Measurements from ENCODE around the gene ANKRD22. TPM values are rescaled to one million over a fixed set of nuclear protein-coding genes. Genes with fewer than 3 reads are reported as not detected.
"Not testable (repeated sequence)": the region's sequence is repeated elsewhere in the genome, so short reads cannot be mapped to it uniquely, and the experiment has no call there.

The ANKRD22 gene
- total and polyA plus RNA-seq, 2 experiments from 2014 or later: not detected

GRCh38 chr10:88888810-88889445, 37.3 kb upstream of the ANKRD22 start:
- Histone ChIP-seq H3K27ac (no peak overlapping the region), H3K9me3 (ENCODE audit: low read depth) (no peaks in the 10 kb centered on the region), H3K4me3 (no peak overlapping the region), H3K4me1 (ENCODE audit: low read depth) (no peaks in the 10 kb centered on the region), H3K27me3 (no peaks in the 10 kb centered on the region), H3K36me3 (no peaks in the 10 kb centered on the region)
- TF ChIP-seq CTCF (IDR thresholded peaks at IDR 0.05; ENCODE audit: low read depth, low read length): no peak
- DNase-seq (ENCODE audit: low read depth in 1 of 2, low spot score in 1 of 2): no peak

GRCh38 chr10:88886557-88886956, 34.9 kb upstream of the ANKRD22 start:
- no peak for DNase-seq (ENCODE audit: low read depth in 1 of 2, low spot score in 1 of 2)
- Histone ChIP-seq H3K36me3 (no peaks in the 10 kb centered on the region), H3K4me1 (ENCODE audit: low read depth) (no peaks in the 10 kb centered on the region), H3K9me3 (ENCODE audit: low read depth) (no peaks in the 10 kb centered on the region), H3K27me3 (peaks cover 4% of the 10 kb centered on the region), H3K4me3 (no peak overlapping the region), H3K27ac (no peak overlapping the region)
- TF ChIP-seq CTCF (IDR thresholded peaks at IDR 0.05; ENCODE audit: low read depth, low read length): no peak

GRCh38 chr10:88883448-88883809, 31.8 kb upstream of the ANKRD22 start:
- Histone ChIP-seq H3K9me3 (ENCODE audit: low read depth) (no peaks in the 10 kb centered on the region), H3K4me3 (no peak overlapping the region), H3K4me1 (ENCODE audit: low read depth) (peaks cover 6% of the 10 kb centered on the region), H3K27me3 (peaks cover 14% of the 10 kb centered on the region), H3K36me3 (no peaks in the 10 kb centered on the region), H3K27ac (no peak overlapping the region)
- DNase-seq (ENCODE audit: low read depth in 1 of 2, low spot score in 1 of 2): no peak
- TF ChIP-seq CTCF (IDR thresholded peaks at IDR 0.05; ENCODE audit: low read depth, low read length): no peak

GRCh38 chr10:88882646-88883447, 31.2 kb upstream of the ANKRD22 start:
- not testable (repeated sequence) for H3K36me3 ChIP-seq; H3K9me3 ChIP-seq (ENCODE audit: low read depth); H3K27ac ChIP-seq; H3K4me3 ChIP-seq; H3K4me1 ChIP-seq (ENCODE audit: low read depth)
- H3K27me3 ChIP-seq: peaks cover 20% of the 10 kb centered on the region
- peak in 1 of 2 donors; percentile 64 for DNase-seq (ENCODE audit: low read depth in 1 of 2, low spot score in 1 of 2)

- DNase-seq (ENCODE audit: low read depth in 1 of 2, low spot score in 1 of 2): peak in 1 of 2 donors; percentile 23
- peaks cover 6% of the 10 kb centered on the region for H3K4me1 ChIP-seq (ENCODE audit: low read depth)
- H3K9me3 ChIP-seq (ENCODE audit: low read depth): no peaks in the 10 kb centered on the region
- H3K36me3 ChIP-seq: no peaks in the 10 kb centered on the region
- H3K4me3 ChIP-seq: no peak overlapping the region
- H3K27me3 ChIP-seq: peaks cover 26% of the 10 kb centered on the region
- no peak overlapping the region for H3K27ac ChIP-seq
- no peak for TF ChIP-seq CTCF (IDR thresholded peaks at IDR 0.05; ENCODE audit: low read depth, low read length)
Measured at GRCh38 chr10:88881922-88882645, 30.4 kb upstream of the ANKRD22 start.
